AG09309 (cell line): Measurements from ENCODE around the gene MINDY2.

ENCODE experiments used
- DNase-seq: peaks from one replicate; pipeline ENCODE4 v3.0.0-alpha.2; 2010; ENCODE audit warnings: low read depth
- H3K4me3 ChIP-seq: 2 replicates; pipeline ENCODE4 v1.5.1; 2011; ENCODE audit warnings: mild to moderate bottlenecking, low read depth, low read length, moderate library complexity; ENCODE audit not compliant: control insufficient read depth
- CTCF ChIP-seq: IDR thresholded peaks from 2 replicates; pipeline ENCODE4 v1.5.1; 2011; ENCODE audit warnings: mild to moderate bottlenecking, low read depth, low read length, inconsistent platforms; ENCODE audit not compliant: insufficient read depth, control insufficient read depth; ENCODE audit errors: missing control alignments

The MINDY2 gene

GRCh38 chr15:58770857-58771620, at the start of gene MINDY2:
TSS of gene MINDY2 (plus strand) at chr15:58771302. CDS start at chr15:58771396, 94 bp downstream.
- TF ChIP-seq CTCF = peak; percentile 30
- DNase-seq = peak; percentile 95

GRCh38 chr15:58724466-58724865, 46.6 kb upstream of the MINDY2 start:
- TF ChIP-seq CTCF = no peak
- DNase-seq = no peak
- no peak overlapping the region for H3K4me3 ChIP-seq

More at GRCh38 chr15:58770857-58771620, at the start of gene MINDY2:
- peak within 1 kb of the TSS; percentile 88 for H3K4me3 ChIP-seq

- no peak for TF ChIP-seq CTCF
- H3K4me3 ChIP-seq = no peak overlapping the region
- DNase-seq = no peak
Measured at GRCh38 chr15:58726867-58727266, 44.2 kb upstream of the MINDY2 start.

- DNase-seq = no peak
- TF ChIP-seq CTCF = no peak
- no peak overlapping the region for H3K4me3 ChIP-seq
Measured at GRCh38 chr15:58731756-58732535, 39.2 kb upstream of the MINDY2 start.

- no peak for TF ChIP-seq CTCF
- H3K4me3 ChIP-seq = no peak overlapping the region
- DNase-seq = no peak
Measured at GRCh38 chr15:58732625-58733363, 38.3 kb upstream of the MINDY2 start.

GRCh38 chr15:58734859-58735258, 36.2 kb upstream of the MINDY2 start:
- TF ChIP-seq CTCF = no peak
- H3K4me3 ChIP-seq = no peak overlapping the region
- DNase-seq = no peak
